HUES64 (cell line): Measurements from ENCODE around the gene CRYGN.

Experiments used
- H3K27ac ChIP-seq: 2 replicates; pipeline ENCODE4 v1.7.0; 2013; ENCODE audit warnings: low read depth, low read length, inconsistent platforms
- H3K27me3 ChIP-seq: 2 replicates; pipeline ENCODE4 v1.6.1; 2013; ENCODE audit warnings: mild to moderate bottlenecking, low read length; ENCODE audit not compliant: insufficient read depth
- H3K36me3 ChIP-seq: 2 replicates; pipeline ENCODE4 v1.6.1; 2013; ENCODE audit warnings: mild to moderate bottlenecking, low read length; ENCODE audit not compliant: insufficient read depth
- H3K4me1 ChIP-seq: 2 replicates; pipeline ENCODE4 v1.6.1; 2013; ENCODE audit warnings: mild to moderate bottlenecking, low read length, moderate library complexity; ENCODE audit not compliant: insufficient read depth
- H3K4me3 ChIP-seq: 2 replicates; pipeline ENCODE4 v1.5.1; 2013; ENCODE audit warnings: mild to moderate bottlenecking, low read length, moderate library complexity
- H3K9ac ChIP-seq: 2 replicates; pipeline ENCODE4 v1.6.1; 2013; ENCODE audit warnings: mild to moderate bottlenecking, low read depth, low read length
- H3K9me3 ChIP-seq: 2 replicates; pipeline ENCODE4 v1.6.1; 2013; ENCODE audit warnings: low read depth, low read length; ENCODE audit not compliant: insufficient read depth
- WGBS: fragments of 150-250, 120-280 bp; methylation state at CpG from one replicate; pipeline ENCODE4 v1.1.7; 2013; ENCODE audit warnings: missing lambda C conversion rate; 5-methylcytosine and 5-hydroxymethylcytosine counted together

The CRYGN gene

GRCh38 chr7:151392426-151392825 lies 47.5 kb downstream of the CRYGN start:
- no peak overlapping the region for H3K27ac ChIP-seq
- no peaks in the 10 kb centered on the region for H3K36me3 ChIP-seq
- 0 out of 2 replicates have a peak, but pooled peaks cover 7% of the 10 kb centered on the region for H3K4me1 ChIP-seq
- H3K9ac ChIP-seq, result no peak overlapping the region
- H3K9me3 ChIP-seq, result no peaks in the 10 kb centered on the region
- H3K4me3 ChIP-seq, result no peak overlapping the region
- H3K27me3 ChIP-seq, result no peaks in the 10 kb centered on the region
- WGBS, result 87% methylated on average over 13 of the region's 13 CpGs

- H3K9ac ChIP-seq, result no peak overlapping the region
- no peaks in the 10 kb centered on the region for H3K36me3 ChIP-seq
- H3K4me1 ChIP-seq, result 0 out of 2 replicates have a peak, but pooled peaks cover 7% of the 10 kb centered on the region
- no peak overlapping the region for H3K27ac ChIP-seq
- H3K9me3 ChIP-seq, result no peaks in the 10 kb centered on the region
- H3K27me3 ChIP-seq, result no peaks in the 10 kb centered on the region
- H3K4me3 ChIP-seq, result no peak overlapping the region
- WGBS, result 89% methylated on average over 8 of the region's 8 CpGs
Measured at GRCh38 chr7:151392002-151392401, 47.9 kb downstream of the CRYGN start.

- WGBS, result 93% methylated on average over 9 of the region's 9 CpGs
- Histone ChIP-seq H3K27ac (no peak overlapping the region), H3K4me3 (no peak overlapping the region), H3K36me3 (no peaks in the 10 kb centered on the region), H3K9ac (no peak overlapping the region), H3K9me3 (no peaks in the 10 kb centered on the region), H3K4me1 (0 out of 2 replicates have a peak, but pooled peaks cover 7% of the 10 kb centered on the region), H3K27me3 (no peaks in the 10 kb centered on the region)
Measured at GRCh38 chr7:151391358-151391730, 48.6 kb downstream of the CRYGN start.

- Histone ChIP-seq H3K9ac (no peak overlapping the region), H3K4me3 (no peak overlapping the region), H3K4me1 (0 out of 2 replicates have a peak, but pooled peaks cover 7% of the 10 kb centered on the region), H3K9me3 (no peaks in the 10 kb centered on the region), H3K27me3 (no peaks in the 10 kb centered on the region), H3K27ac (no peak overlapping the region), H3K36me3 (no peaks in the 10 kb centered on the region)
- 86% methylated on average over 25 of the region's 25 CpGs for WGBS
Measured at GRCh38 chr7:151390598-151391357, 49.2 kb downstream of the CRYGN start.

- no peaks in the 10 kb centered on the region for H3K9me3 ChIP-seq
- no peak overlapping the region for H3K27ac ChIP-seq
- WGBS, result 91% methylated on average over 24 of the region's 24 CpGs
- 0 out of 2 replicates have a peak, but pooled peaks cover 3% of the 10 kb centered on the region for H3K4me1 ChIP-seq
- no peak overlapping the region for H3K9ac ChIP-seq
- H3K36me3 ChIP-seq, result no peaks in the 10 kb centered on the region
- H3K27me3 ChIP-seq, result peaks cover 2% of the 10 kb centered on the region; the same call in 1 of the 2 replicates
- no peak overlapping the region for H3K4me3 ChIP-seq
Measured at GRCh38 chr7:151389768-151390597, 50.0 kb downstream of the CRYGN start.

- H3K9ac ChIP-seq, result no peak overlapping the region
- H3K4me1 ChIP-seq, result no peaks in the 10 kb centered on the region
- no peaks in the 10 kb centered on the region for H3K9me3 ChIP-seq
- H3K27me3 ChIP-seq, result peaks cover 4% of the 10 kb centered on the region
- H3K4me3 ChIP-seq, result no peak overlapping the region
- WGBS, result 96% methylated on average over 21 of the region's 21 CpGs
- H3K27ac ChIP-seq, result no peak overlapping the region
- no peaks in the 10 kb centered on the region for H3K36me3 ChIP-seq
Measured at GRCh38 chr7:151389096-151389767, 50.7 kb downstream of the CRYGN start.

- no peak overlapping the region for H3K27ac ChIP-seq
- H3K9me3 ChIP-seq, result no peaks in the 10 kb centered on the region
- H3K4me3 ChIP-seq, result no peak overlapping the region
- H3K4me1 ChIP-seq, result no peaks in the 10 kb centered on the region
- no peaks in the 10 kb centered on the region for H3K36me3 ChIP-seq
- H3K9ac ChIP-seq, result no peak overlapping the region
- 88% methylated on average over 10 of the region's 10 CpGs for WGBS
- peaks cover 12% of the 10 kb centered on the region for H3K27me3 ChIP-seq
Measured at GRCh38 chr7:151388430-151388829, 51.5 kb downstream of the CRYGN start.

GRCh38 chr7:151388007-151388297 lies 52.0 kb downstream of the CRYGN start:
- Histone ChIP-seq H3K4me1 (no peaks in the 10 kb centered on the region), H3K36me3 (no peaks in the 10 kb centered on the region), H3K9me3 (no peaks in the 10 kb centered on the region), H3K27me3 (peaks cover 17% of the 10 kb centered on the region), H3K4me3 (no peak overlapping the region), H3K27ac (no peak overlapping the region), H3K9ac (no peak overlapping the region)
- WGBS, result 93% methylated on average over 7 of the region's 8 CpGs

GRCh38 chr7:151387161-151388006 lies 52.6 kb downstream of the CRYGN start:
- Histone ChIP-seq H3K4me1 (0 out of 2 replicates have a peak, but pooled peaks cover 1% of the 10 kb centered on the region), H3K9ac (no peak overlapping the region), H3K27me3 (peaks cover 23% of the 10 kb centered on the region), H3K27ac (no peak overlapping the region), H3K9me3 (no peaks in the 10 kb centered on the region), H3K4me3 (no peak overlapping the region), H3K36me3 (no peaks in the 10 kb centered on the region)
- WGBS, result 93% methylated on average over 24 of the region's 24 CpGs

- no peaks in the 10 kb centered on the region for H3K9me3 ChIP-seq
- H3K9ac ChIP-seq, result no peak overlapping the region
- H3K4me3 ChIP-seq, result no peak overlapping the region
- H3K27ac ChIP-seq, result no peak overlapping the region
- peaks cover 31% of the 10 kb centered on the region for H3K27me3 ChIP-seq
- WGBS, result 88% methylated on average over 16 of the region's 16 CpGs
- H3K4me1 ChIP-seq, result peaks cover 7% of the 10 kb centered on the region; the same call in 1 of the 2 replicates
- H3K36me3 ChIP-seq, result no peaks in the 10 kb centered on the region
Measured at GRCh38 chr7:151386301-151387160, 53.4 kb downstream of the CRYGN start.
